Stimulated activated CD8-positive, alpha-beta memory T cell treated with anti-CD3 and anti-CD28 coated beads, Interleukin-12 subunit alpha, Interleukin-12 subunit beta, amount 100 ng/mL, for 24 hours (primary cell): ENCODE data around the gene TNFRSF1A.
"Not testable (repeated sequence)": the region's sequence is repeated elsewhere in the genome, so short reads cannot be mapped to it uniquely, and the experiment has no call there.

Experiments
- DNase-seq: peaks from one replicate; pipeline ENCODE4 v3.0.0-alpha.2; 2020; ENCODE audit errors: extremely low read depth

TNFRSF1A gene

DNA sequence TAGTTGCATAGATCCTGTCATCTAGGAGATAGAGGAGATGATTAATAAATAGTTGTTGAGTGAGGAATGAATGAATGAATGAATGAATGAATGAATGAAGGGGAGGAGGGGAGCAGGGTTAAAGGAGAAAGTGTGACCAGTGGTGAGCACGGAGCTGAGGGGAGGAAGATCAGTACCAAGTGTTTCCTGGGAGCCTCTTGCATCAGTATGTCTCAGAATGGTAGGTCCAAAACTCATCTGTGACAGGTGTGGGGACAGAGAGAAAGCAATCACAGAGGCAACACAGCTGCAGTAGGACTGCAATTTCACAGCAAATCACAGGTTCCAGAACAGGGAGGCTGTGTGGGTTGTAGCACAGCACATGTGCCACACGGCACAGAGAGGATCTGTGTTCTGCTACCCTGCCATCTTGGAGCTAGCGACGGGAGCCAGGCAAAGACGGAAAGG, 14.5 kb upstream of the TNFRSF1A start:
- DNase-seq: no peak

DNA sequence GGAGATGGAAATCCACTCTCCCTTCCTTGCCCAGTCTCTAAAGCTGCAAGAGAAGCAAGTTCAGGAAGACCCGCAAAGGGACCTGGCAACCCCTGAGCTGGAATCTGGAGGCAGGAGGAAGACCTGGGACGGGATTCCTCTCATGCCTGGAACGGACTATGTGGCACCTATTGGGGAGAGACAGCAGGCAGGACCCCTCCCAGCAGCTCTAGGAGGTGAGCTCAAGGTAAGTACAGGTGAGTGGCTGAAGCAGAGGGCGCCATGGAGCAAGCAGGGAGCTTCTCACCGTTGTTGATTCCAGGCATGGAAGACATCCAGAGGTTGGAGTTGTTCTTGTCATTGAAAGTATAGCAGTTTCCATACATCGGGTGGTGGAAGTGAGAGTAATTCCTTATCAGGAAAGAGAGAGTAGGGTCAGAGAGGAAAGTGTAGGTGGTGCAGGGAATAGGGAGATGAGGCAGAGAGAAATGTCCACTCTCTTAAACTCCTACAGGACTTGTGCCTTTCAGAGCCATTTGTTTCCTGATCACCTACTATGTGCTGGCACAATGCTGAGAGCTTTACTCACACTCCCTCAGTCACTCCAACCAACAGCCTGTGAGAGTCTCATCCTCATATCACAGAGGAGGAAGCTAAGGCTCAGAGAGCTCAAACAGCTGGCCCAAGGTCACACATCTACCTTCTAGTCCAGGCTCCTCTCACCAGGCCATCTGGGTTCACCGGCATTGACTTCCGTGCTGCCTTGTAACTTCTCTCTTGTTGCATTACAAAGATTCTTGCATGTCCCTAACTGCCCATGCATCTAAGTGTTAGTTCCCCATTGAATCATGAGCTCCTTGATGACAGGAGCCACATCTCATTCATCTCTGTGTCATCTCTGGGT, 13.9 kb upstream of the TNFRSF1A start:
- no peak for DNase-seq

DNA sequence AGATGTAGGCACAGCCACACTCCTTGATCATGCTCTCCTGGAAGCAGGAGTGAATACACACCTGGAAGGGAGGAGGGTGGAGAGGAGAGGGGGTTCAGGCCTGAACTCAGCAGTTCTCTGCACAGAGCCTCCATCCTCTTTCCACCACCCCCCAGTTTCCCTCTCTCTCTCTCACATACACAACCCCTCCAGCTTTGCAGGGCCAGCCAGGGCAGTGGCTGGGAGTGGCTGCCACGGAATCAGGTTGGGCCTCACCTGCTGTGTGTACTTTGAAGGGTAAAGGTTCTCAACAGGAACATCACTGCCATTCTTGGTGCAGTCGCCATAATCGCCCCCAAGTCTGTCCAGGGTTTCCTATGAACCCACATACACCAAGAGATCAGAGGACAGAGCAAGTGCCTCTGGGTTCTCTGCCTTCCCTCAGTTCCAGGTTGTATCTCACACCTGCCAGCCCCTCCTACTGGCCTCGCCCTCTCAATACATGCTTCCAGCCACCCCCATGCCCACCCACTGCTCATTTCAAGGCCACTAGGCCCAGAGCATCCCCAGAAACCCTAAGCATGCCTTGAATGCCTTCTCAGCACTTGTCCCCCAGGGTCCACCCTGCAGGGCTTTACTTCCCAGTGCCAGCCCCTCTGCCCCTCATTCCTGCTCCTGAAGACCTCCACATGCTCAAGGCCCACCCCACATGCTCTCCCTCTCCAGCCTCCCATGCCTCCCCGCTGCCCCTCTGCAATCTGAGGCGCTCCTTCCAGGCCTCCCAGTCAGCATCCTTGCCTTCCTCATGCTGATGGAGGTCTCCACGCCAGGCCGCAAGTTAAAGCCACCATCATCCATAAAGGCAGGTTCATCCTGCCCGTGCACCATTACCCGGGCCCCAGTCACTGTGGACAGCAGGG, 12.9 kb upstream of the TNFRSF1A start:
- DNase-seq: no peak

DNA sequence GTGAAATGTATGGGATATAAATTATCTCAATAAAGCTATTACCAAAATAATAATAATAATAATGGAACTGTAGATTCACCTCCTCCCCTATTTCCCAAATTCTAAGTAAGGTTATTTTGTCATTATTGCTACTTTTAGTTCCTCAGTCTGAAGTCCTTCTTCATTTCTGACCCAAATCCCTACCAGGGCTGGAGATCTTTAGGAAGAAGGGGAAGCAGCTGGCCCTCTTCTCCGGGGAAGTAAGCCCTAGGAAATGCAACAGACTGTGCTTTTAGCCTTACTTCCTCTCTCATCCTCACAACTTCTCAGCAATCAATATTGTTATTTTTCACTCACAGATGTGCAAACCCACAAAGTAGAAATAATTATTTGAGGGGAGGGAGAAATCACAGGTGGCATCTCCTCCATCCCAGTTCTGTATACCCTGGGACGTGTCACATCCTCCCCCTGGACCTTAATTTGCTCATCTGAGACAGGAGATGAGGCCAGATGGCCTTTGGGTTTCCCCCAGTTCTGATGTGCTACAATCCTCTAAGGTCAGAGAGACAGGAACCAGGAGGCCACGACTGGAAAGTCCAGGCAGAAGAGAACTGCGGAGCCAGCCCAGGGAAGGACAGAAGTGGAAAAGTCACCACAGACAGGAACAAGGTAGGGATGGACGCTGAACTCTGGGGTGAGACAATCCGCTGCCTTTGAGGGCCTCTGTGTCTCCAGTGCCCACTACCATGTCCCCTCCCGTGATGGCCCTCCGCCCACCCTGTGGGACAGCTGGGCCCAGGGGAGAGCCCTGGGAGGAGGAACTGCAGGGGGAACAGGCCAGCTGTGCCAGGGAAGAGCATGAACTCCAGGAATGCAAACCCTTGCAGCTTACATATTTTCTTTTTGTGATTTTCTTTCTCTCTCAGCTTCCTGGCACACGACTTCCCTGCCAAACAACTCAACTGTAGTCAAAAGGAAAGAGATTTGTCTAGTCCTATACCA, 10.6 kb upstream of the TNFRSF1A start:
- DNase-seq: no peak

DNA sequence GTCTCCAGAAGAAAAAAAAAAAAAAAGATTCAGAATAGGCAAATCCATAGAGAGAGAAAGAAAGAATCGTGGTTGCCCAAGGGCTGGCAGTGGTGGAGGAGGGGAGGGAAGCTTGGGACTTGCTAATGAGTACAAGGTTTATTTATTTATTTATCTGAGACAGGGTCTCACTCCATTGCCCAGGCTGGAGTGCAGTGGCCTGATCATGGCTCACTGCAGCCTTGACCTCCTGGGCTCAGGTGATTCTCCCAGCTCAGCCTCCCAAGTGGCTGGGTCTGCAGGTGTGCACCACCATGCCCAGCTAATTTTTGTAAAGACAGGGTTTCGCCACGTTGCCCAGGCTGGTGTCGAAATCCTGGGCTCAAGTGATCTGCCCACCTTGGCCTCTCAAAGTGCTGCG, 9.7 kb upstream of the TNFRSF1A start:
- no peak for DNase-seq

DNA sequence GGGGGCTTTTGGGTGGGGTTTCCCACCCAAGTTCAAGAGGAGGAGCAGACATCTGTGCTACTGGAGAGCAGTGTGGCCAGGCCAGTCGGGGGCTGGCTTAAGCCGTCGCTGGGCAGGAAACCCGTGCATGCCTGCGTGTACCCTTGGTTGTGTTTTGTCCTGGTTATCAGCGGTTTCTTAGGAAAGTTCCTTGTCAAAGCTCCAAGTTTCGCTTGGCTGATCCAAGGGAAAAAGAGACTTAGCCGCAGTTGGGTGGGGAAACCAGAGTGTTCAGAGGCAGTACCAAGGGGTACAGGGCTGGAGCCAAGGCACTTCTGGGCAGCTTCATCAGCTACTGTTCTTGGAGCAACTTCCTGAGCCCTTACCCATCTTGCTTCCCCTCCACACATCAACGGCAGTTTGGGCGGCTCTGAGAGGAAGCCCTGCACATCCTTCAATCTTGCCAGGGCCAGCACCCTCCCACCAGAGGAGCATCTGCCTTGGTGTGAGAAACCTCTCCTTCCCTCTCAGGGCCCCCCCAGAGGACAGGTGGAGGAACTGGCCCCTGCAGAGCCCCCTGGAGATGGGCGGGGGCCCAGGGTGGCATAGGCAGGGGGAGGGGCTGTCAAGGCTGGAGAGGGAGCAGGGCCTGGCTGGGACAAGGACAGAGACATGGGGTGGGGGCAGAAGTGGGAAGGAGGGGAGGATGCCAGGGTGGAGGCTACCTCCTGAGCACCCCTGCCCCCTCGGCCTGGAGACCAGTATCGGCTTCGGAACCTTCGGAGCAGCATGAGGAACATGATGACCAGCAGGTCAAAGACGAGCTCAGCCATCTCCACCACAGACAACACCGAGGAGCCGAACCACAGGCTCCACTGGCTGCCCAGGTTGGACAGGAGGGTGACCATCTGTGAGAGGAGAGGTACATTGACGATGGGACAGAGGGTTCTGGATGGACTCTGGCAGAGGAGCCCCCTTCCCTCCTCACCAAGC, 5.8 kb upstream of the TNFRSF1A start:
- no peak for DNase-seq

DNA sequence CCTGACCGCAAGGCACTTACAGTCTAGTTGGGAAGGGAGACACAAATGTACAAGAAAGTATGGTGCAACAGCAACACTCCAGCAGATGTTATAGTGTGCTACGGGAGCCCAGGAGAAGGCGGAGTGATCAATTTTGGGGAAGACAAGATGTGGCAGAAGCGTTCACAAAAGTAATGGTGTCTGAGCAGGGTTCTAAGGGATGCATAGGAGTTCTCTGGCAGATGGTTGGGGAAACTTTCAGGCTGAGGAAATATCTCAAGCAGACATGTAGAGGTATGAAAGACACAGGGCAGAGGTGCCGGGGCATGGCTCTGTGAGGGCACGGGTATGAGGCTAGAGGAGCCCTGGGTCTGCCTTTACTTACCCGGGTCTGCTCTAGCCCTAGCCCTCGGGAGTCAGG, 5.1 kb upstream of the TNFRSF1A start:
- no peak for DNase-seq

DNA sequence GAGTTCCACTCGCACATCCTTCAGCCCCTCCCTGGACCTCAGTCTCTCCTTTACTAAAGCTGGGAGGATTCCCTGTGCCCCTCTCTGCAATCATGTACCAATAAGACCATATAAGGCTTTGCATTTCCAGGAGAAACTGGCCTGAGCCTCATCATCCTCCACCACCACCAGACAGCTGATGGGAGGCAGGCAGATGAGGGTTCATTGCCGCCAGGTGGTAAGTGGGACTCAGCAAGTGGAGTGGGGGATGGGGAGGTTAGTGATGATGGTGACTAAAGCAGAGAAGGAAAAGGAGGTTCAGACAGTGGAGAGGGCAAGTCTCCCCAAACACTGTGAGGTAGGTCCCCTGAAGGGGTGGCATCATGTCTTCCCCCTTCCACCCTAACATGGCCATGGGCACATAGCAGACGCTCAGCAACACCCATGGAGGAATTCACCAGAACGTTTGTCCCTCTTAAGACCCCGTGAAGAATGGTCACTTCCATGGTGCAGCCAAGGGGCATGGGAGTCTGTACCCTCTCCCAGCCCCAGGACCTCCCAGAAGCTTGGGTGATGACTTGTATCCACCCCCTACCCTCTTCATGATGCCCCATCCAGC, 4.5 kb upstream of the TNFRSF1A start:
- no peak for DNase-seq

DNA sequence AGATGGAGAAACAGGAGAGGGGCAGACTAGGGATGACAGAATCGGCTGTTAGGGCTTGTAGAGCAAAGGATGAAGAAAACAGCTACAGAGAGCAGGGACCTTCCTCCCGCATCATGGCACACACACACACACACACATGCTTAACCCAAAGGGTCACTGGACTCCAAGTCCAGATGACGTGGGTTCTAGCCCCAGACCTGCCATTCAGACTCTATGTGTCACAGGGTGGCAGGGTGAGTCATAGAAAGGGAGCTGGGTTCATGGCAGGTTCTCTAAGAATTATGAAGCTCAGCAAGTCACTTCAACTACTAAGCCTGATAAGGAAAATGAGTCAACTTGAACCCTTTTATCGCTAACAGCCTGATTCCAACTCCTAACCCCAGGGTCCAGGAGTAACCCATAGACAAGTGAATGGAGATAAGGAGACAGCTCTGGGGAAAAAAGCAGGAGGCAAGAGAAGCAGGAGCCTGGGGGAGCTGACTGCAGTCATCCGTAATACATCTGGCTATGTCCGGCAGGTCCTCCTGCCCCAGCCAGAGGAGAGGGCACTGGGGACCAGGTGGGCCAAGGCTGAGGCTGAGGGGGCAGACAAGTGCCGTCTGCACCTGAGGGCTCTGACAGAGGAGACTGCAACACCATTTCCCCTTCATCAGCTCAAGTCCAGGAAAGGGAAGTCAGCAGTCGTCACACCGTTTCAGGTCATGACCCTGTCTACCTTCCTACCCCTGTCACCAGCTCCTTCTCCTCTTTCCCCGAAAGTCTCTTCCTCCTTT, 3.6 kb upstream of the TNFRSF1A start:
- DNase-seq: no peak

DNA sequence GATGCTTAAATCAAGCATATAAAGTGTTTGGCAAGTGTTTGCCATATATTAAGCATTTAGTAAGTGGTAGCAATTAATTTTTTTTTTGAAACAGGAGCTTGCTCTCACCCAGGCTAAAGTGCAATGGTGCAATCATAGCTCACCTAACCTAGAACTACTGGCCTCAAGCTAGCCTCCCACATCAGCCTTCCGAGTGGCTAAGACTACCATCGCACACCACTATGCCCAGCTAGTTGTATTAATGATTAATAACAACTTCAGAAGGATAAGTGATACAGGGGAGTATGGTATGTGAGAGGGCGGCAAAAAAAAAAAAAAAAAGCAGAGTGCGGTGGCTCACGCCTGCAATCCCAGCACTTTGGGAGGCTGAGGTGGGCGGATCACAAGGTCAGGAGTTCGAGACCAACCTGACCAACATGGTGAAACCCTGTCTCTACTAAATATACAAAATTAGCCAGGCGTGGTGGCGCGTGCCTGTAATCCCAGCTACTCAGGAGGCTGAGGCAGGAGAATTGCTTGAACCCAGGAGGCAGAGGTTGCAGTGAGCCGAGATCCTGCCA, 2.3 kb upstream of the TNFRSF1A start:
- DNase-seq: not testable (repeated sequence)

DNA sequence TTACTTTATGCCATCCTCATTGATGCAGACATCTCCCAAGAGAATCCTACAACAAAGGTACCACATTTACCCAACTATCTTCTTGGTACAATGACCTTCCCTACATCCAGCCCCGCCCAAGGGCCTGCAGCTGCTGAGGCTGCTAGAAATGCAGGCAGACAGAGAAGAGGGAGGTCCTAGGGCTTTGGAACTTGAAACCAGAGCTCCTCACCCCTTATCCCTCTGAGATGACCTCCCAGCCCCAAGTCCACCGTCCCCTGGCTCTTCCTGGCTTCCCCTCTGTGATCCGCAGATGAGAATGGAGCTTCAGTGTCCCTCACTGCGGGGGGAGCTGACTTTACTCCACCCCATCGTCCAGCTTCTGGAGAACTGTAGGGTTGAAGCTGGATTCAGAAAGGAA, 1.6 kb upstream of the TNFRSF1A start:
- DNase-seq: no peak

DNA sequence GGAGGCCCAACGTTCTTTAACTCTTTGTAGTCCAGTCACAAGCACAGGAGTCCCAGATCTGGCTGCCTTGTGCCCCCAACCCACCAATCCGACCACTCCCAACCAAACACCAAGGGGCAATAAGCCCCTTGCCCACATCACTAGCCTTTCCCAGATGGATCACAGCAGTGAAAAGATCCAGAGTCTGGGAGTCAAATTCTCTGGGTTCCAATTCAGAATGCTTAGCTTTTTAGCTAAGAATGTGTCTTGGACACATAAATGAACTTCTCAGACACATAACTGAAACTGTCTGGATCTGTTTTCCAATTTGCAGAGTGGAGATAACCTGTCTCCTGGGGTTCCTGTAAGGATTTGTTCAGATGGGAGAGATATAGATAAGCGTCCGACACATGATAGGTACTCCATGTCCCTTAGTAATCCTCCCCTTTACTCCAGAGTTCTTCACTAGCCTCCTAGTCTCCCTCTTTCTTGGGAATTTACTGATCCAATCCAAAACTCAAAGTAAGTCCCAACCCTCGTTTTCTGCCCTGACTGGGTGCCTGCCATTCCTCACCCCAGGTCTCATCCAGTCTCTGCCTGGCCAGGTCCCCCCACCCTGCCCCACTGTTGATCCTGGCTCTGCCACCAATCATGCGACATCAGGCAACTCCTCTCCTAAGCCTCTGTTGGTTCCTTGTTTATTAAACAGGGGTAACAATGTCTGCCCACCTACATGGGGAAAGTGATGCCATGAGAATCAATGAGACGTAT, 439 bp upstream of the TNFRSF1A start:
- DNase-seq: no peak

DNA sequence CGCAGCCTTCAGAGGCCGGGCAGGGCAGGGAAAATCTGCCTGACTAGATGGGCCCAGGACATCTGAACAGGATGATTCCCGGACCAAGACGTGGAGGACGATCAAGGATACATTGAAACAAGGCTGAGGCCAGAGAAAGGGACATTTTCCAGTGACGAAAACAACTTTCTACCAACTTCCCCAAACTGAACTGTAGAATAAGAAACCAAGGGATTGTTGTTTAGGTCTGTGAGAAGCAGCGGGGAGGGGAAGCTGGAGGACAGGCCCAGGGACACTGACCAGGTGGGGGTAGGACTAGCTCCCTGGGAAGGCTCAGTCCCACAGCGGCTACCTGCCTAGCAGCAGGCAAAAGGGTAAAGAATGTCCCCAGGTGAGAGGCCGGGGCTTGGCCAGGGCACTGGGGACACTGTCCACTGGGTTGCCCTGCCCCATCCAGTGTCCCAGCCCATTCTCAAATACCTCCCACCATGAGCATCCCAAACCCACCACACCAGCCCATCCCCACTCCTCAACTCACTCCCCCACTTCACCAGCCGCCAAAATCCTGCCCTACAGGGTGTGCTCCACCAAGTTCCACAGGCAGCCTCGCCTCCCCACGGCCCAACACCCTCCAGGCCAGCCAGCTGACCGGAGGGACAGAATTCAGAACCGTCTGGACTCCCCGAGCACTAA, 995 bp downstream of the TNFRSF1A start:
- no peak for DNase-seq

DNA sequence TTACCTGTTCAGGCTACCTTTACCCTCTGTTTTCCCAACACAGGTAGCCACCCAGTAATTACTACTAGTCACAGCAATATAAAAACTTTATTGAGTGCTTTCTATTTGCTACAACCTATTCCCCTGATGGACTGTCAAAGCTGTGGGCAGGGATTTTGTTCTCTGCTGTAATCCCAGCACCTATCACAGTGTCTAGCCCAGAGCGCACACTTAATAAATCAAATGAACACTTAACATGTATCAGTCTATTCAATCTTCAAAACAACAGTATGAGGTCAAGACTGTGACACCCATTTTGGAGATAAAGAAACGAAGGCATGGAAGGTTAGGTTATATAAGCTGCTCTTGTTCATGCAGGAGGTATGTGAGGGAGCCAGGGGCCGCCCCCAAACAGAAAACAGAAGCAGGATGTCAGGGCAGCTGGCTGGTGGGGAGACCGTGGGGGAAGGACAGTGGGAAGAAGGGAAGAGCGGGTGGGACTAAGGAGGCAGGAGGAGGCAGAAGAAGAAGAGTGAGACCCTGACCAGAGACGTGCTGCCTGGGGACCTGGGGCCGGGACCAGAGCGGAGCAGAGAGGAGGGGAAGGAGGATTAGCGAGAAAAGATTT, 1.7 kb downstream of the TNFRSF1A start:
- no peak for DNase-seq

DNA sequence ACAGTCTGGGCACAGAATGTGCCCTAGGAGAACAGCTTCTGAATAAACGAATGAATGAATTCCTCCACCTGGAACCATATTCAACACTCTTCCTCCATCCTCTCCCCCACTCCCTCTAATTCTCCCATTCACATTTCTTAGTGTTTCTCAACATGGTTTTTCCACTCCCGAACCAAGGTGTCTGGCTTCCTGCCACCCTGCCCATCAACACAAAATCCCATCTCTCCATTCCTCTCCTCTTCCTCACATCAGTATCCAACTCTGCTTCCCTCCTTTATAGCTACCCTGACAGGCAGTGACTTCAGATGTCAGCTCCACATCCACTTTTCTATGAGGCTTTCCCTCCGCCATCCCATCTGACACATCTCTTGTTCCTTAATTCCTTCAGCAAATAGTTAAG, 2.9 kb downstream of the TNFRSF1A start:
- no peak for DNase-seq

DNA sequence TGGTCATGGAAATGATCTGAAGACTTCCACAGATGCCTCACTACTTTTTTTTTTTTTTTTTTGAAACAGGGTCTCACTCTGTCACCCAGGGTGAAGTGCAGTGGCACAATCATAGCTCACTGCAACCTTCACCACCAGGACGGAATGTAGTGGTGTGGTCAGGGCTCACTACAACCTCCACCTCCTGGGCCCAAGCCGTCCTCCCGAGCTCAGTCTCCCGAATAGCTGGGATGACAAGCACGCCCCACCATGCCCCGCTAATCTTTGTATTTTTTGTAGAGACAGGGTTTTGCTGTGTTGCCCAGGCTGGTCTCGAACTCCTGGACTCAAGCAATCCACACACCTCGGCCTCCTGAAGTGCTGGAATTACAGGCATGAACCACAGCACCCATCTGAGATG, 3.3 kb downstream of the TNFRSF1A start:
- DNase-seq: not testable (repeated sequence)

DNA sequence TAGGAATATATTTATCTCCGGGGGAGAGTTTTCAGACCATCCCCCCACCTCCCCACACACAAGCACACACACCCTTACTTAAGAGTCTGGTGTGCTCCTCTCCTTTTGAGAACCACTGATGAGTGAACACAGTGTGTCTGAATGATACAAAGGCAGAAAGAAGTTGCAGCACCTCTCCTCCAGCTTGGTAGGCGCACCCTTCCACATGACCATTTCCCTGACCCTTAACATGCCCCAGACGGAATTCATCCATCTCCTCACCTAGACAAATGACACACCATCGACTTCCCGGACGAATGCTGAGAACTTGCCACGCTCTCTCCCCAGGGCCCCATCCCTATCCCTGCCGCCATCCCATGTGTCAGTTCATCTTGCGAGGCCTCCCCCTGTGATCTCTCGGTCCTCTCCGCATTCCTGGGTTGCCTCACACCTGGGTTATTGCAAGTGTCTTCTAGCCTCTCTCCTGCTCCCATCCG, 3.9 kb downstream of the TNFRSF1A start:
- no peak for DNase-seq
